Neural cell (in vitro differentiated cells): Measurements from ENCODE around the gene ZMYM3. TPM values are rescaled to one million over a fixed set of nuclear protein-coding genes. Genes with fewer than 3 reads are reported as not detected.

Source experiments
- H2AFZ ChIP-seq: fragments of 200-600, 300-800 bp; sonication (generic), shearing (Covaris generic); 2 replicates; pipeline ENCODE4 v1.6.0; 2014; ENCODE audit warnings: low read depth, mild to moderate bottlenecking, antibody characterized with exemption, low read length, moderate library complexity
- H3F3A ChIP-seq: fragments of 200-600 bp; shearing (Covaris generic); 2 replicates; pipeline ENCODE4 v1.6.1; 2016; ENCODE audit warnings: mild to moderate bottlenecking, moderate library complexity, mixed read lengths, antibody characterized with exemption, low read length; ENCODE audit not compliant: insufficient read depth, poor library complexity, severe bottlenecking
- H3K27ac ChIP-seq: fragments of 200-600, 300-800 bp; sonication (generic), shearing (Covaris generic); 2 replicates; pipeline ENCODE4 v1.5.1; 2014; ENCODE audit warnings: mild to moderate bottlenecking, low read length, moderate library complexity
- H3K27me3 ChIP-seq: fragments of 300-800, 200-600 bp; sonication (generic), shearing (Covaris generic); 2 replicates; pipeline ENCODE4 v1.6.0; 2014; ENCODE audit warnings: mild to moderate bottlenecking, low read depth, low read length, moderate library complexity; ENCODE audit not compliant: insufficient read depth
- H3K36me3 ChIP-seq: fragments of 300-800, 200-600 bp; sonication (generic), shearing (Covaris generic); 2 replicates; pipeline ENCODE4 v1.5.1; 2014; ENCODE audit warnings: mild to moderate bottlenecking, antibody characterized with exemption, low read length, moderate library complexity; ENCODE audit not compliant: insufficient read depth
- H3K4me2 ChIP-seq: fragments of 300-800, 200-600 bp; sonication (generic), shearing (Covaris generic); 2 replicates; pipeline ENCODE4 v1.6.0; 2014; ENCODE audit warnings: mild to moderate bottlenecking, low read length
- H3K4me3 ChIP-seq: fragments of 300-800, 200-600 bp; sonication (generic), shearing (Covaris generic); 2 replicates; pipeline ENCODE4 v1.5.1; 2014; ENCODE audit warnings: mild to moderate bottlenecking, low read length, moderate library complexity
- H3K79me2 ChIP-seq: fragments of 200-600 bp; shearing (Covaris generic); replicated peaks from 2 replicates; pipeline ENCODE4 v1.6.0; 2014; ENCODE audit warnings: mild to moderate bottlenecking, low read length, moderate library complexity; ENCODE audit not compliant: insufficient read depth
- H3K9ac ChIP-seq: fragments of 300-800, 200-600 bp; sonication (generic), shearing (Covaris generic); 2 replicates; pipeline ENCODE4 v1.6.1; 2016; ENCODE audit warnings: mild to moderate bottlenecking, low read length, mixed read lengths
- H3K9me2 ChIP-seq: fragments of 200-600 bp; shearing (Covaris generic); 2 replicates; pipeline ENCODE4 v1.6.1; 2016; ENCODE audit warnings: mild to moderate bottlenecking, low read length, mixed read lengths; ENCODE audit not compliant: insufficient read depth
- H3K9me3 ChIP-seq: fragments of 200-600, 300-800 bp; sonication (generic), shearing (Covaris generic); 2 replicates; pipeline ENCODE4 v1.6.1; 2016; ENCODE audit warnings: mild to moderate bottlenecking, mixed run types, low read length, moderate library complexity, mixed read lengths
- H4K20me1 ChIP-seq: fragments of 200-600 bp; shearing (Covaris generic); 2 replicates; pipeline ENCODE4 v1.6.1; 2016; ENCODE audit warnings: mild to moderate bottlenecking, mixed run types; ENCODE audit not compliant: insufficient read depth
- CTCF ChIP-seq: fragments of 450-650 bp; IDR thresholded peaks from 2 replicates; pipeline ENCODE4 v1.5.1; 2014; ENCODE audit warnings: antibody characterized with exemption, mild to moderate bottlenecking, moderate library complexity; ENCODE audit not compliant: poor library complexity, severe bottlenecking
- EP300 ChIP-seq: fragments of 450-650 bp; conservative IDR thresholded peaks from 2 replicates; pipeline ENCODE4 v1.6.1; 2014; ENCODE audit warnings: antibody characterized with exemption, mild to moderate bottlenecking, moderate library complexity; ENCODE audit not compliant: poor library complexity, severe bottlenecking
- EZH2 ChIP-seq: fragments of 200-600, 300-800 bp; shearing (Covaris generic), sonication (generic); IDR thresholded peaks from 2 replicates; pipeline ENCODE4 v1.6.1; 2014; ENCODE audit warnings: antibody characterized with exemption, low read length, borderline replicate concordance, mild to moderate bottlenecking; ENCODE audit not compliant: insufficient read depth, poor library complexity, severe bottlenecking
- POLR2AphosphoS5 ChIP-seq: IDR thresholded peaks from 2 replicates; pipeline ENCODE4 v1.6.1; 2012
- REST ChIP-seq: IDR thresholded peaks from 2 replicates; pipeline ENCODE4 v1.6.1; 2012; ENCODE audit warnings: borderline replicate concordance
- polyA plus RNA-seq: library from polyadenylated mRNA; depleted of rRNA; stranded (reverse); fragments of >200 nt; gene quantifications from 2 replicates; pipeline ENCODE4 v1.2.3, GENCODE V29; 2014

The ZMYM3 gene
- polyA plus RNA-seq, 1 donor from 2014 or later = 32.8 TPM

GRCh38 chrX:71235482-71235881, 18.5 kb downstream of the ZMYM3 start:
- Histone ChIP-seq H4K20me1 (no peaks in the 10 kb centered on the region), H3K79me2 (no peaks in the 10 kb centered on the region), H3K27me3 (no peaks in the 10 kb centered on the region), H3K9ac (no peak overlapping the region), H3K4me2 (no peak overlapping the region), H3K27ac (no peak overlapping the region), H3K36me3 (no peaks in the 10 kb centered on the region), H3F3A (no peaks in the 10 kb centered on the region), H3K9me3 (no peaks in the 10 kb centered on the region), H3K4me3 (no peak overlapping the region), H3K9me2 (no peaks in the 10 kb centered on the region), H2AFZ (no peak overlapping the region)
- TF ChIP-seq REST (no peak), POLR2AphosphoS5 (no peak), EZH2 (no peak), EP300 (no peak)

- Histone ChIP-seq H3K9me3 (no peaks in the 10 kb centered on the region), H3K27ac (no peak overlapping the region), H3K9ac (no peak overlapping the region), H3K36me3 (no peaks in the 10 kb centered on the region), H3K79me2 (no peaks in the 10 kb centered on the region), H3K27me3 (no peaks in the 10 kb centered on the region), H4K20me1 (no peaks in the 10 kb centered on the region), H2AFZ (no peak overlapping the region), H3F3A (no peaks in the 10 kb centered on the region), H3K4me2 (no peak overlapping the region), H3K9me2 (no peaks in the 10 kb centered on the region), H3K4me3 (no peak overlapping the region)
- no peak for TF ChIP-seq REST
- TF ChIP-seq CTCF = no peak
Measured at GRCh38 chrX:71228063-71228642, 25.8 kb downstream of the ZMYM3 start.
